Middle frontal gyrus (tissue), 1 donor: ENCODE data around the gene CRELD1.

Experiments used
- DNase-seq: peaks from one replicate; pipeline ENCODE4 v3.0.0-alpha.2; 2015; ENCODE audit warnings: low spot score; ENCODE audit errors: extremely low spot score

CRELD1 gene

GRCh38 chr3:9903904-9904303, 29.7 kb upstream of the CRELD1 start:
- no peak for DNase-seq

GRCh38 chr3:9906480-9906879, 27.2 kb upstream of the CRELD1 start:
- DNase-seq = no peak

GRCh38 chr3:9908286-9908685, 25.3 kb upstream of the CRELD1 start:
- no peak for DNase-seq

- DNase-seq = no peak
Measured at GRCh38 chr3:9909221-9910013, 24.2 kb upstream of the CRELD1 start.

GRCh38 chr3:9911863-9912262, 21.8 kb upstream of the CRELD1 start:
- DNase-seq = no peak

- DNase-seq = no peak
Measured at GRCh38 chr3:9912294-9912935, 21.2 kb upstream of the CRELD1 start.

GRCh38 chr3:9913601-9914000, 20.0 kb upstream of the CRELD1 start:
- no peak for DNase-seq

GRCh38 chr3:9914011-9914410, 19.6 kb upstream of the CRELD1 start:
- DNase-seq = no peak

- DNase-seq = no peak
Measured at GRCh38 chr3:9914559-9915253, 18.9 kb upstream of the CRELD1 start.

- no peak for DNase-seq
Measured at GRCh38 chr3:9915254-9916141, 18.1 kb upstream of the CRELD1 start.

- no peak for DNase-seq
Measured at GRCh38 chr3:9916346-9916733, 17.3 kb upstream of the CRELD1 start.

GRCh38 chr3:9916734-9917680, 16.6 kb upstream of the CRELD1 start, which contains the start of gene IL17RC:
Gene IL17RC, plus strand, starts transcription at chr3:9917098. Its CDS starts 218 bp downstream, at chr3:9917316.
- no peak for DNase-seq

GRCh38 chr3:9917820-9918219, 15.8 kb upstream of the CRELD1 start:
- no peak for DNase-seq

- DNase-seq = no peak
Measured at GRCh38 chr3:9918261-9919038, 15.2 kb upstream of the CRELD1 start.

- no peak for DNase-seq
Measured at GRCh38 chr3:9928158-9928557, 5.5 kb upstream of the CRELD1 start.

GRCh38 chr3:9930804-9931418, 2.7 kb upstream of the CRELD1 start:
- no peak for DNase-seq

- DNase-seq = no peak
Measured at GRCh38 chr3:9932535-9932842, 1.1 kb upstream of the CRELD1 start.

- no peak for DNase-seq
Measured at GRCh38 chr3:9932843-9933560, 632 bp upstream of the CRELD1 start.

GRCh38 chr3:9934235-9934621, 594 bp downstream of the CRELD1 start:
- no peak for DNase-seq
